HepG2 (cell line): ENCODE results near the gene CD300C. TPM values are rescaled to one million over a fixed set of nuclear protein-coding genes. Genes with fewer than 3 reads are reported as not detected.

Experiments used
- ATAC-seq: fragments of 200-7000 bp; cut with Tn5 transposase; 3 replicates; pipeline ENCODE4 v1.9.1; 2020; ENCODE audit warnings: mild to moderate bottlenecking, moderate library complexity
- BruUV-seq: library from RNA; stranded (reverse); fragments of 400-500 nt; replicated peaks from 2 replicates; lab custom pipeline; 2021; lab: Mats Ljungman, UMichigan
- CTCF ChIA-PET: fragments of 300-600 bp; formaldehyde crosslinking; extraction: SDS; loops from one replicate; lab custom pipeline; 2021; ENCODE audit warnings: low total read pairs, inconsistent platforms, low intra/inter-chr PET ratio; lab: Yijun Ruan, JAX
- POLR2A ChIA-PET: fragments of 350-600 bp; sonication (Branson Sonifier 250); formaldehyde crosslinking; loops from one replicate; lab custom pipeline; 2020; ENCODE audit warnings: antibody characterized with exemption, inconsistent platforms; lab: Yijun Ruan, JAX
- DNase-seq: peaks from one replicate; pipeline ENCODE4 v3.0.0-alpha.2; 2015; ENCODE audit warnings: low spot score
- FAIRE-seq: peaks from 3 replicates; lab custom pipeline; 2011; peaks lifted over from hg19 to GRCh38; lab: Jason Lieb, UNC
- H2AFZ ChIP-seq: one replicate; pipeline ENCODE4 v1.6.1; 2011; ENCODE audit warnings: low read length, inconsistent platforms
- H3K27ac ChIP-seq: fragments of 300-600 bp; 3 replicates; pipeline ENCODE4 v1.8.0; 2011; ENCODE audit warnings: mixed run types, mild to moderate bottlenecking, mixed read lengths, low read length, inconsistent platforms; ENCODE audit not compliant: insufficient read depth; ENCODE audit errors: extremely low read length
- H3K27me3 ChIP-seq, 2 experiments: fragments of 200-600 bp in 1 of 2; 2 replicates in 1 of 2; 3 replicates in 1 of 2; pipeline versions ENCODE4 v1.6.0 to v1.8.0; 2011; ENCODE audit warnings: low read length in 2 of 2, mild to moderate bottlenecking in 2 of 2, moderate library complexity in 2 of 2, inconsistent platforms in 1 of 2; ENCODE audit not compliant: insufficient read depth in 2 of 2, control insufficient read depth in 1 of 2
- H3K36me3 ChIP-seq, 2 experiments: fragments of 200-600 bp in 1 of 2; replicated peaks in 1 of 2; 2 replicates in 1 of 2; 3 replicates in 1 of 2; pipeline versions ENCODE4 v1.5.1 to v1.8.0; 2011; ENCODE audit warnings: low read length in 2 of 2, inconsistent platforms in 1 of 2; ENCODE audit not compliant: insufficient read depth in 2 of 2, control insufficient read depth in 1 of 2
- H3K4me1 ChIP-seq: 2 replicates; pipeline ENCODE4 v1.5.1; 2012; ENCODE audit warnings: low read length, inconsistent platforms; ENCODE audit not compliant: insufficient read depth
- H3K4me2 ChIP-seq: 2 replicates; pipeline ENCODE4 v1.6.0; 2011; ENCODE audit warnings: low read depth, low read length, inconsistent platforms
- H3K4me3 ChIP-seq, 3 experiments: fragments of 200-600 bp in 1 of 3; sonication (generic), shearing (Covaris generic) in 1 of 3; replicated peaks in 1 of 3; 2 replicates each; pipeline ENCODE4 v1.5.1; 2011 to 2016; ENCODE audit warnings: low read length in 3 of 3, inconsistent platforms in 2 of 3, low read depth in 2 of 3, mild to moderate bottlenecking in 2 of 3, control low read depth in 1 of 3, mixed read lengths in 1 of 3; ENCODE audit not compliant: insufficient read depth in 1 of 3
- H3K79me2 ChIP-seq: one replicate; pipeline ENCODE4 v1.6.1; 2011; ENCODE audit warnings: low read length, inconsistent platforms; ENCODE audit not compliant: insufficient read depth
- H3K9ac ChIP-seq: 2 replicates; pipeline ENCODE4 v1.6.0; 2011; ENCODE audit warnings: mild to moderate bottlenecking, low read depth, low read length, inconsistent platforms; ENCODE audit not compliant: insufficient read depth
- H3K9me3 ChIP-seq: 2 replicates; pipeline ENCODE4 v1.5.1; 2012; ENCODE audit warnings: mild to moderate bottlenecking, low read length
- H4K20me1 ChIP-seq: 2 replicates; pipeline ENCODE4 v1.6.0; 2011; ENCODE audit warnings: inconsistent platforms, mild to moderate bottlenecking, low read length, moderate library complexity; ENCODE audit not compliant: insufficient read depth
- ATF3 ChIP-seq: sonication (generic); formaldehyde crosslinking; IDR thresholded peaks from 2 replicates; pipeline ENCODE4 v1.4.0; 2020; ENCODE audit warnings: missing genetic modification reagents
- CHD4 ChIP-seq: fragments of 200-600 bp; sonication (generic); IDR thresholded peaks from 2 replicates; pipeline ENCODE4 v1.7.0; 2017; ENCODE audit warnings: mild to moderate bottlenecking, low read length, borderline replicate concordance
- CSRNP1 ChIP-seq: sonication (generic); formaldehyde crosslinking; IDR thresholded peaks from 2 replicates; pipeline ENCODE4 v1.8.1; 2023; ENCODE audit warnings: mild to moderate bottlenecking, missing genetic modification reagents
- DZIP1 ChIP-seq: sonication (generic); formaldehyde crosslinking; IDR thresholded peaks from 2 replicates; pipeline ENCODE4 v1.5.0; 2020; ENCODE audit warnings: mild to moderate bottlenecking, missing genetic modification reagents
- ETV5 ChIP-seq: IDR thresholded peaks from 2 replicates; pipeline ENCODE4 v1.6.1; 2018; ENCODE audit warnings: missing biosample characterization, missing genetic modification reagents, inconsistent platforms, borderline replicate concordance
- IRF1 ChIP-seq: sonication (generic); formaldehyde crosslinking; IDR thresholded peaks from 2 replicates; pipeline ENCODE4 v1.4.0; 2020; ENCODE audit warnings: low read depth, mild to moderate bottlenecking, missing genetic modification reagents
- MED8 ChIP-seq: sonication (generic); formaldehyde crosslinking; IDR thresholded peaks from 2 replicates; pipeline ENCODE4 v1.8.1; 2023; ENCODE audit warnings: mild to moderate bottlenecking, missing genetic modification reagents; ENCODE audit not compliant: insufficient replicate concordance
- ZFP36L2 ChIP-seq: sonication (generic); formaldehyde crosslinking; IDR thresholded peaks from 2 replicates; pipeline ENCODE4 v1.4.0; 2020; ENCODE audit warnings: missing genetic modification reagents
- ZMAT3 ChIP-seq: sonication (generic); formaldehyde crosslinking; conservative IDR thresholded peaks from 2 replicates; pipeline ENCODE4 v1.7.0; 2021; ENCODE audit warnings: missing genetic modification reagents
- ZNF121 ChIP-seq: sonication (generic); formaldehyde crosslinking; IDR thresholded peaks from 2 replicates; pipeline ENCODE4 v1.5.0; 2020; ENCODE audit warnings: mild to moderate bottlenecking, missing genetic modification reagents
- WGBS: methylation state at CpG from one replicate; pipeline ENCODE4 v1.1.6; 2017; ENCODE audit warnings: low lambda C conversion rate; 5-methylcytosine and 5-hydroxymethylcytosine counted together
- in situ Hi-C: cut with HindIII; loops from 2 replicates; pipeline ENCODE4 v1.10.0; 2017; ENCODE audit warnings: low pct_unique_long_range_greater_than_20kb; ENCODE audit not compliant: extremely low pct_ligation_motif_present
- intact Hi-C: fragments of 100-400 bp; cut with micrococcal nuclease; formaldehyde crosslinking; loops from one replicate; pipeline ENCODE4 v1.10.0; 2022; ENCODE audit not compliant: unreplicated experiment
- polyA plus RNA-seq, 8 experiments: library from polyadenylated mRNA; depleted of rRNA in 3 of 8; stranded (reverse) in 7 of 8; unstranded in 1 of 8; fragments of >200 nt; fragmentation: Illumina TruSeq in 4 of 8; extraction: Trizol in 4 of 8; gene quantifications; 2 replicates each; pipeline versions ENCODE4 v1.2.1 to v1.2.3, GENCODE V29; 2011 to 2016; ENCODE audit warnings: low read depth in 4 of 8, missing spikeins in 1 of 8, mixed read lengths in 1 of 8; ENCODE audit not compliant: insufficient read depth in 1 of 8
- total RNA-seq, 5 experiments: library from RNA; depleted of rRNA; stranded (reverse); fragments of >200 nt; fragmentation: Illumina TruSeq; extraction: Trizol; gene quantifications; 2 replicates each; pipeline ENCODE4 v1.2.3, GENCODE V29; 2016; ENCODE audit warnings: low read depth in 1 of 5

Gene CD300C
- total and polyA plus RNA-seq, 2 of the 13 experiments (the other 11 are each of a cell fraction or from before 2014, with no cell fraction given), result not detected

- H3K27me3 ChIP-seq, result peaks cover 5 to 89% of the 10 kb centered on the region in 2 experiments; a peak in 4 of 5 replicates
These were observed 18.8 kb downstream of the CD300C start for GRCh38 chr17:74527081-74527480.

More at GRCh38 chr17:74527081-74527480, 18.8 kb downstream of the CD300C start:
- Histone ChIP-seq H3K79me2 (no peaks in the 10 kb centered on the region), H3K9ac (no peak overlapping the region), H3K36me3 (no peaks in the 10 kb centered on the region), H3K4me1 (no peaks in the 10 kb centered on the region), H2AFZ (no peak overlapping the region), H4K20me1 (no peaks in the 10 kb centered on the region), H3K27ac (no peak overlapping the region), H3K9me3 (no peaks in the 10 kb centered on the region), H3K4me2 (no peak overlapping the region), H3K4me3 (no peak overlapping the region)
- in situ Hi-C loops, result no loop called here
- no peak for TF ChIP-seq MED8 (CRISPR knock-in tag)
- no peak for TF ChIP-seq ZNF121
- TF ChIP-seq ATF3, result no peak
- TF ChIP-seq CHD4, result no peak
- no peak for TF ChIP-seq ZFP36L2 (CRISPR knock-in tag)
- TF ChIP-seq ZMAT3 (CRISPR knock-in tag), result no peak
- no peak for TF ChIP-seq CSRNP1
- TF ChIP-seq ETV5 (CRISPR knock-in tag), result no peak
- no peak for TF ChIP-seq IRF1 (CRISPR knock-in tag)
- TF ChIP-seq DZIP1 (CRISPR knock-in tag), result no peak
- DNase-seq (no peak), FAIRE-seq (no peak), ATAC-seq (no peak)
- no TSS peak for BruUV-seq
- WGBS, result 6% methylated on average over 5 of the region's 5 CpGs
- CTCF ChIA-PET, result no interaction called here
- POLR2A ChIA-PET, result no interaction called here
- intact Hi-C loops, result no loop called here
